Fibroblast of mammary gland (primary cell): ENCODE results near the gene TMEM17.
A peak's percentile ranks its signal among the peaks of the same experiment; 100 is the strongest.

Source experiments
- DNase-seq: peaks from one replicate; pipeline ENCODE4 v3.0.0-alpha.2; 2010; ENCODE audit warnings: low read depth
- H3K4me3 ChIP-seq: 2 replicates; pipeline ENCODE4 v1.5.1; 2011; ENCODE audit warnings: low read depth, mild to moderate bottlenecking, low read length, moderate library complexity; ENCODE audit not compliant: control insufficient read depth
- TF ChIP-seq, protein P1 (sequence below): conservative IDR thresholded peaks from 2 replicates; pipeline ENCODE4 v1.5.1; 2011; ENCODE audit warnings: low read depth, low read length, inconsistent platforms; ENCODE audit not compliant: control insufficient read depth, insufficient read depth

The TMEM17 gene, protein sequence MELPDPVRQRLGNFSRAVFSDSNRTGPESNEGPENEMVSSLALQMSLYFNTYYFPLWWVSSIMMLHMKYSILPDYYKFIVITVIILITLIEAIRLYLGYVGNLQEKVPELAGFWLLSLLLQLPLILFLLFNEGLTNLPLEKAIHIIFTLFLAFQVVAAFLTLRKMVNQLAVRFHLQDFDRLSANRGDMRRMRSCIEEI

DNA sequence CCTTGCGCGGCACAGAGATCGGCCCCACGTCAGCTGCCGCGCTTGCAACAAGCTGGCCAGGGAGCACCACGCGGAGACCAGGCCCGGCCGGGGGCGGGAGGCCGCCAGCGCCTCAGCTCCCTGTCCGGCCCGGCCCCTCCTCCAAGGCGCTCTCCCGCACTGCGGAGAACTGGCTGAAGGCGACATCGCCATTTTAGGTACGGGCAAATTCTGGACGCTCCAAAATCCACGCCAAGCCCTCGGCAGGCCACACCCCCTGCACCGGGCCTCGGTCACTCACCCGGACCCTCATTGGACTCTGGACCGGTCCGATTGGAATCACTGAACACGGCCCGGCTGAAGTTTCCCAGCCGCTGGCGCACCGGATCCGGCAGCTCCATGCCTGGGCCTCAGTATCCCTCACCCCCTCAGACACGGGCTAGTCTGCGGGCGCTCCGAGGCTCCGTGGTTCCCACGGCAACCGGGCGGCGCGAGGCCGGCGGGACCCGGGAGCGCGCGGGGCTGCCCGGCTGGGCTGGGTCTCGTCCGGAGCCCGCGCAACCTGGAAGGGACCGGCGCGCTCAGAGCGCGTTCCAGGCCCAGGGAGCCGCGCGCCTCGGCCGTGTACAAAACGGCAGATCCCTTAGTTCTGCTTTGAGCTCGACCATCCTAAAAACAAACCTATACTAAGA lies at the start of gene TMEM17:
Gene TMEM17, minus strand, starts transcription at position 446 of the 671 bp plus-strand sequence. Its CDS starts 66 bp downstream, at position 380.
- peak within 1 kb of the TSS; percentile 72 for H3K4me3 ChIP-seq
- TF ChIP-seq, protein P1, sequence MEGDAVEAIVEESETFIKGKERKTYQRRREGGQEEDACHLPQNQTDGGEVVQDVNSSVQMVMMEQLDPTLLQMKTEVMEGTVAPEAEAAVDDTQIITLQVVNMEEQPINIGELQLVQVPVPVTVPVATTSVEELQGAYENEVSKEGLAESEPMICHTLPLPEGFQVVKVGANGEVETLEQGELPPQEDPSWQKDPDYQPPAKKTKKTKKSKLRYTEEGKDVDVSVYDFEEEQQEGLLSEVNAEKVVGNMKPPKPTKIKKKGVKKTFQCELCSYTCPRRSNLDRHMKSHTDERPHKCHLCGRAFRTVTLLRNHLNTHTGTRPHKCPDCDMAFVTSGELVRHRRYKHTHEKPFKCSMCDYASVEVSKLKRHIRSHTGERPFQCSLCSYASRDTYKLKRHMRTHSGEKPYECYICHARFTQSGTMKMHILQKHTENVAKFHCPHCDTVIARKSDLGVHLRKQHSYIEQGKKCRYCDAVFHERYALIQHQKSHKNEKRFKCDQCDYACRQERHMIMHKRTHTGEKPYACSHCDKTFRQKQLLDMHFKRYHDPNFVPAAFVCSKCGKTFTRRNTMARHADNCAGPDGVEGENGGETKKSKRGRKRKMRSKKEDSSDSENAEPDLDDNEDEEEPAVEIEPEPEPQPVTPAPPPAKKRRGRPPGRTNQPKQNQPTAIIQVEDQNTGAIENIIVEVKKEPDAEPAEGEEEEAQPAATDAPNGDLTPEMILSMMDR: no peak
- peak; percentile 93 for DNase-seq

DNA sequence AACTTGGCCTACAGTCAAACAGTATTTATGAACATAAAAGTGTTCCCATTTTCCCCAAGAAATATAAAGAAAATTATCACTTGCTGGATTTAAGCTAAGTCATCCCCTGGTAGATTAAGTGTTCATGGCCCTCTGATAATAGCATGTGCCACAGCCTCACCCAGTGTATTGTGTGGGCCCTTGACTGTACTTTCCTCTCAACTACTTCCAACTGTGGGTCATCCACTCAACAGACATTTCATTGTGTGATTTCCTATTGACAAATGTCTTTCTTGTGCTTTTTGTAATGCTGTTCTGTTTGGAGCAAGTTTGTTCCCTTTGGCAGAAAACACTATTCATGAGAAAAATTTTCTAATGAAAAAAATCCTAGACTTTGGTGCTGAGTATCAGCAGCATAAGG lies 48.4 kb upstream of the TMEM17 start:
- no peak for DNase-seq
- TF ChIP-seq, protein P1: no peak
- no peak overlapping the region for H3K4me3 ChIP-seq

DNA sequence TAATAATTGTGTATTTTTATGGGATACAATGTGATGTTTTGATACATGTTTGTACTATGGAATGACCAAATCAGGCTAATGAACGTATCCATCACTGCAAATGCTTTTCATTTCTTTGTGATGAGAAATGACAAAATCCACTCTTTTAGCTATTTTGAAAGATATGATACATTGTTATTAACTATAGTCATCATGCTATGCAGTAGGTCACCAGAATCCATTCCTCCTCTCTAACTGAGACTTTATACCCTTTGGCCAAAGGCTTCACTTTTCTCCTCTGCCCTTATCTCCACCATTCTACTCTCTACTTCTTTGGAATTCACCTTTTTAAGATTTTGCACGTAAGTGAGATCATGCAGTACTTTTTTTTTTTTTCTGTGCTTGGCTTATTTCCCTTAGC lies 44.5 kb upstream of the TMEM17 start:
- H3K4me3 ChIP-seq: no peak overlapping the region
- DNase-seq: no peak

DNA sequence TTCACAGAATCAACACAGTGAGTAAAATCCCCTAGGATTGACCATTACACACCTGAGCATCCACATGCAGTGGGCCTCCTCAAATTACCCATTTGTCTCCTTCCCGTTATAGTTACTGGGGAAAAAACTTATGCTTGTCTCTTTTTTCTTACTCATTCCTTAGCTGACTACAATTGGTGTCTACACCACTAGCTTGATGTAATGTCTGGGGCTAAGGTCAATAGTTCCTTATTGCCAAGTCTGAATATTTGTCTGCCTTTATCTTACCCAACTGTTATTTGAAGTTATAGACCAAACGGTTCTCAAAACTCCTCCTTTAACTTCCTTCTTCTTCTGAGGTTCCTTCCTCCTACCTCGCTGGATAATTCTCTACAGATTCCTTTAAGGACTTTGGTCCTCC lies 41.9 kb upstream of the TMEM17 start:
- no peak overlapping the region for H3K4me3 ChIP-seq
- DNase-seq: no peak
- TF ChIP-seq, protein P1: no peak

More for the DNA sequence above, 44.5 kb upstream of the TMEM17 start:
- TF ChIP-seq, protein P1: no peak

DNA sequence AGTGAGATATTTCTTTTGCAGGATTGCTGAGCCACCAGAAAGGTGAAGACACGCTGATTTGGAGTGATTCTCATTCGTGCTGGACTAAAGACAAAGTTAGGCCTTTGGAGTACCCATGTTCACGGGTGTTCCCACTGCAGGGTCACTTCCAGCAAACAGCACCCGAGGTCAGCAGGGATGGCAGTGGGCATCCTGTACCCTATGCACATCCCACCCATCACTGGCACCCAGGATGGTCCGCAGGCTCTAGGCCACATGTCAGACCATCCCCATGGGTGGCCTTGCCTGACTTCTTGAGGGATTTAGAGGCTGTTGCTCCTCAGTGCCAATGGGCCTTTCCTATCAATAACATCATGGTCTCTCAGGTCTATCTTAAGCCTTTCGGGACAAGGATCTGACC lies 39.3 kb upstream of the TMEM17 start:
- no peak for DNase-seq
- no peak overlapping the region for H3K4me3 ChIP-seq
- TF ChIP-seq, protein P1: no peak

DNA sequence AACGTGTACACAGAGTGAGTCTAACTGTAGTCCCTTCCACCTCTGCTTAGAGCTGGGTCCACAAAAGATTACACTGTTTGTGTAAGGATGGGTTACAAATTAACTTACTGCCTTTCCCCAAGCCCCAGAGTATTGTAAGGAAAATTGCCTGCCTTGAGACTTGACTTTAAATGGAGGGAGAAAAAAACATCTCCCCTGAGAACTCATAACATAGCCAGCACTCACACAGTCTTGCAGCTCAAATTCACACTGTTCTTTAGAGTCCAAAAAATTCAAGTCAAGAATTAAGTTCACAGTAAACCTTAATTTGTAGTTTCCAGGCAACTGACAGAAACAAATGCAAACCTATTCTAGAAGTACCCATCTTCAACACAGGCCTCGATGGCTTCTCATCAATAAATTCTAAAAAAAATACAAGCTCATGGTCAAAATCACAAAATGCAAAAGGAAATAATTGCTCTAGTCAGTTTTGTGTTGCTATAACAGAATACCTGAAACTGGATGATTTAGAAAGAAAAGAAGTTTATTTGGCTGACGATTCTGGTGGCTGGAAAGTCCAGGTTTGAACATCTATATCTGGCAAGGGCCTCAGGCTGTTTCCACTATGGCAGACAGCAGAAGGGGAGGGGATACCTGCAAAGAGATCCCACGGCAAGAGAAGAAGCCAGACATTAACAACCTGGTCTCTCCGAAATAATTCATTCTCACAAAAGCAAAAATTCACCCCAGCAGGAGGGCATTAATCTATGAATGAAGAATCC lies 34.6 kb upstream of the TMEM17 start:
- TF ChIP-seq, protein P1: no peak
- DNase-seq: no peak
- no peak overlapping the region for H3K4me3 ChIP-seq
